ENCODE measurements around the gene GRIK4. TPM values are rescaled to one million over a fixed set of nuclear protein-coding genes. Genes with fewer than 3 reads are reported as not detected.

Gene GRIK4
- total RNA-seq, 3 donors from 2014 or later (not counting 1 experiment from before 2014, with no cell fraction given) = 2.2 to 32.3 (median 21.9) TPM

DNA sequence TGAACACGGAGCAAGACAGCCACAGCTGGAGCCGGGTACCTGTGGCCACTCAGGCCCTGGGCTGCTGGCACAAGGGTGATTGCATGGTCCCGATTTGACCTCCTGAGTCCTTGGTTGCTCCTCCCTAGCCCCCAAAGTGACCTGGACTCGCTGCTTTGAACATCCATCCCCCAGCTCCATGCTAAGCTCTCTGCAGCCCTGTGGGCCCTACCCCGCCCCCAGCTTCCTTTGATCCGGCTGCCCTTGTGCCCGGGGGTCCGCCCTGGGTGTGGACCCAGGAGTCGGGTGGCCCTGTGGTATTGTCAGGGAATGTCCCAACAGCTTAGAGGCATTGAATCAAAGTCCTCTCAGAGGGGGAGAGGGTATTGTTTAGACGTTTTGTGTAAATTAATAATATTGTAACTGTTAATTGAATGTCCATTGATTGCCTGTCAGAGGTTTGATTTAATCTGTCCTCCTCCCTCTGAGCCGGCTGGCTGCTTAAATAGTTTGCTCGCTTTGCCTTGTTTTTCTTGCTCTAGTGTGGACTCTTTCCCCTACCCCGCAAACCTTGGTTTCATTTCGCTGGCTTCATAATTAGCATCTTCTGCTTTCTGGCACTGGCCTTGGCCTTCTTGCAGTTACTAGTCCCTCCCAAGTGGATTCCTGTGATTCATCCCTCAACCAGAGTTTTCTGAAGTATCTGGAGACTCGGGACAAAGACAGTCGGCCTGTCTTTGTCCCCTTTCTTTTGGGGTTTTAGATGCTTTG is 20.7 kb downstream of the GRIK4 start:
- Mint-ChIP-seq H3K9me3 (no peaks in the 10 kb centered on the region), H3K4me3 (no peak overlapping the region), H3K36me3 (no peaks in the 10 kb centered on the region), H3K27me3 (ENCODE audit: low read depth in 2 of 2) (no peaks in the 10 kb centered on the region), H3K4me1 (peaks cover 0 to 26% of the 10 kb centered on the region in 2 donors), H3K27ac (no peak overlapping the region)
- intact Hi-C loops (cut with micrococcal nuclease) = no loop called here
- ATAC-seq (no peak), DNase-seq (no peak)
- TF ChIP-seq, protein P1, sequence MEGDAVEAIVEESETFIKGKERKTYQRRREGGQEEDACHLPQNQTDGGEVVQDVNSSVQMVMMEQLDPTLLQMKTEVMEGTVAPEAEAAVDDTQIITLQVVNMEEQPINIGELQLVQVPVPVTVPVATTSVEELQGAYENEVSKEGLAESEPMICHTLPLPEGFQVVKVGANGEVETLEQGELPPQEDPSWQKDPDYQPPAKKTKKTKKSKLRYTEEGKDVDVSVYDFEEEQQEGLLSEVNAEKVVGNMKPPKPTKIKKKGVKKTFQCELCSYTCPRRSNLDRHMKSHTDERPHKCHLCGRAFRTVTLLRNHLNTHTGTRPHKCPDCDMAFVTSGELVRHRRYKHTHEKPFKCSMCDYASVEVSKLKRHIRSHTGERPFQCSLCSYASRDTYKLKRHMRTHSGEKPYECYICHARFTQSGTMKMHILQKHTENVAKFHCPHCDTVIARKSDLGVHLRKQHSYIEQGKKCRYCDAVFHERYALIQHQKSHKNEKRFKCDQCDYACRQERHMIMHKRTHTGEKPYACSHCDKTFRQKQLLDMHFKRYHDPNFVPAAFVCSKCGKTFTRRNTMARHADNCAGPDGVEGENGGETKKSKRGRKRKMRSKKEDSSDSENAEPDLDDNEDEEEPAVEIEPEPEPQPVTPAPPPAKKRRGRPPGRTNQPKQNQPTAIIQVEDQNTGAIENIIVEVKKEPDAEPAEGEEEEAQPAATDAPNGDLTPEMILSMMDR (IDR thresholded peaks at IDR 0.05) = no peak
- 86% methylated on average over 16 of the region's 16 CpGs for WGBS (ENCODE audit: insufficient coverage)
- Histone ChIP-seq H3K4me3 (ENCODE audit: low read length) (no peak overlapping the region), H3K27ac (ENCODE audit: low read length) (no peak overlapping the region), H3K36me3 (ENCODE audit: control insufficient read depth, insufficient read depth, low read length) (no peaks in the 10 kb centered on the region), H3K4me1 (ENCODE audit: control insufficient read depth, insufficient read depth, low read length) (no peaks in the 10 kb centered on the region), H3K9me3 (ENCODE audit: control insufficient read depth, insufficient read depth, low read length) (no peaks in the 10 kb centered on the region), H3K27me3 (ENCODE audit: control insufficient read depth, insufficient read depth, low read length) (no peaks in the 10 kb centered on the region)

DNA sequence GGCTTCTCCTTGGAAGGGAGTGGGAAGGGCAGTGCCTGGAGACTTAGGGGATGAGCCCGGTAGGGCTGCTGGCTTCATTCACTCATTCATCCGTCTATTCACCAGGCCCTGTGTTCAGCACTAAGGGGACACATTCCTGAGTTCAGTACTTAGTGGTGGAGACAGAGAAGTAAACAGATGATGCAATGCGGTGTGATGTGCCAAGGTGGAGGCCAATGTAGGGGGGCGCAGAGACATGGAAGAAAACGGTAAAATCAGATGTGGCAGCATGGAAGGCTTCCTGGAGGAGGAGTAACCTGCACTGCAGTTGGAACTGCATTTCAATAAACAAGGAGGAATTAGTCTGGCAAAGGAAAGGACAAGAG is 21.3 kb downstream of the GRIK4 start:
- intact Hi-C loops (cut with micrococcal nuclease) = no loop called here
- Histone ChIP-seq H3K4me3 (ENCODE audit: low read length) (no peak overlapping the region), H3K27me3 (ENCODE audit: control insufficient read depth, insufficient read depth, low read length) (no peaks in the 10 kb centered on the region), H3K4me1 (ENCODE audit: control insufficient read depth, insufficient read depth, low read length) (no peaks in the 10 kb centered on the region), H3K9me3 (ENCODE audit: control insufficient read depth, insufficient read depth, low read length) (no peaks in the 10 kb centered on the region), H3K36me3 (ENCODE audit: control insufficient read depth, insufficient read depth, low read length) (no peaks in the 10 kb centered on the region), H3K27ac (ENCODE audit: low read length) (no peak overlapping the region)
- WGBS (ENCODE audit: insufficient coverage) = 90% methylated on average over 5 of the region's 5 CpGs
- H3K9me3 Mint-ChIP-seq = no peaks in the 10 kb centered on the region
- H3K4me3 Mint-ChIP-seq = no peak overlapping the region
- DNase-seq (no peak), ATAC-seq (no peak)
- peaks cover 0 to 26% of the 10 kb centered on the region in 2 donors for H3K4me1 Mint-ChIP-seq
- TF ChIP-seq, protein P1 (IDR thresholded peaks at IDR 0.05) = no peak
- no peaks in the 10 kb centered on the region for H3K27me3 Mint-ChIP-seq (ENCODE audit: low read depth in 2 of 2)
- H3K27ac Mint-ChIP-seq = no peak overlapping the region
- H3K36me3 Mint-ChIP-seq = no peaks in the 10 kb centered on the region

DNA sequence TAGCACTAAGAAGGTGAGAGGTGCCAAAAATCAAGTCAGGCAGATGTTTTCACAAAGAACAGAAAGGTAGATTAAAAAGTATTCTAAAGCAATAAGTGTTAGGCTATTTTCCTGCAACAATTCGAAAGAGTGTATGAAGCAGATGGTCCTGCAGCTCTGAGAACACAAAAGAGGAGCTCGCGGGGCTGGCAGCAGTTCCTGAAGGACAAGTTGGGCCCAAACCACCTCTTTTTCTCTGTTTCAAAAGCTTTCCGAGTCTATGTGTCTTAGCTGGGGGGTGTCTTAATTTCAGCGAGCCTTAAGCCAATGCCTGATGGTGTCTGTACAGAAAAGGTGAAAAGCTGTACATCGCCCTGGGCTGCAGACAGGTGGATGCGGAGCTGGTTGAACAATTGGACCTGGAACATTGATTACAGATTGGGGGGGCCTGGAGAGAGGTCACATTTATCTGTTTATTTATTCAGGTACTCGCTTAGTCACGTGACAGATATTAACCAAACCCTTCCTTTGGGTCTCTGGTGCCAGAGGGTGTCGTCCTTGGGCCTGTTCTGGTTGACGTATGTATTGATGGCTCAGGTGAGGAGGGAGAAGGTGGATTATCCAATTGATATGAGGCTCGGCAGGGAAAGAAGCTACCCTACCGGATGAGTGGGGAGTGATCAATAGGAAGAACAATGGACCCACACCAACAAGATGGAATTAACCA is 24.7 kb downstream of the GRIK4 start:
- Histone ChIP-seq H3K27ac (ENCODE audit: low read length) (no peak overlapping the region), H3K9me3 (ENCODE audit: control insufficient read depth, insufficient read depth, low read length) (no peaks in the 10 kb centered on the region), H3K27me3 (ENCODE audit: control insufficient read depth, insufficient read depth, low read length) (no peaks in the 10 kb centered on the region), H3K4me1 (ENCODE audit: control insufficient read depth, insufficient read depth, low read length) (no peaks in the 10 kb centered on the region), H3K36me3 (ENCODE audit: control insufficient read depth, insufficient read depth, low read length) (no peaks in the 10 kb centered on the region), H3K4me3 (ENCODE audit: low read length) (no peak overlapping the region)
- Mint-ChIP-seq H3K4me3 (no peak overlapping the region), H3K27ac (no peak overlapping the region), H3K4me1 (peaks cover 0 to 34% of the 10 kb centered on the region in 2 donors), H3K27me3 (ENCODE audit: low read depth in 2 of 2) (no peaks in the 10 kb centered on the region), H3K36me3 (no peaks in the 10 kb centered on the region), H3K9me3 (no peaks in the 10 kb centered on the region)
- intact Hi-C loops (cut with micrococcal nuclease) = no loop called here
- ATAC-seq (no peak), DNase-seq (no peak)
- whole genome bisulfite sequencing (ENCODE audit: insufficient coverage) = 91% methylated on average over 13 of the region's 13 CpGs
- TF ChIP-seq, protein P1 (IDR thresholded peaks at IDR 0.05) = no peak

Measured in natural killer cell (primary cell).